Subcutaneous adipose tissue (tissue), 4 donors: Measurements from ENCODE around the gene SBK3. TPM values are rescaled to one million over a fixed set of nuclear protein-coding genes. Genes with fewer than 3 reads are reported as not detected.

ENCODE experiments used
- total RNA-seq, 4 donors: library from RNA; depleted of rRNA; stranded (reverse); fragments of >200 nt; gene quantifications; one replicate each; pipeline ENCODE4 v1.1.0, GENCODE V29; 2016
- TF ChIP-seq, protein P1 (sequence below): fragments of 450-650 bp; IDR thresholded peaks from one replicate; pipeline ENCODE4 v1.5.1; 2016; ENCODE audit warnings: low read depth, mild to moderate bottlenecking, control low read depth, antibody characterized with exemption, moderate library complexity

SBK3 gene
- total RNA-seq, 4 donors from 2014 or later: not detected

DNA sequence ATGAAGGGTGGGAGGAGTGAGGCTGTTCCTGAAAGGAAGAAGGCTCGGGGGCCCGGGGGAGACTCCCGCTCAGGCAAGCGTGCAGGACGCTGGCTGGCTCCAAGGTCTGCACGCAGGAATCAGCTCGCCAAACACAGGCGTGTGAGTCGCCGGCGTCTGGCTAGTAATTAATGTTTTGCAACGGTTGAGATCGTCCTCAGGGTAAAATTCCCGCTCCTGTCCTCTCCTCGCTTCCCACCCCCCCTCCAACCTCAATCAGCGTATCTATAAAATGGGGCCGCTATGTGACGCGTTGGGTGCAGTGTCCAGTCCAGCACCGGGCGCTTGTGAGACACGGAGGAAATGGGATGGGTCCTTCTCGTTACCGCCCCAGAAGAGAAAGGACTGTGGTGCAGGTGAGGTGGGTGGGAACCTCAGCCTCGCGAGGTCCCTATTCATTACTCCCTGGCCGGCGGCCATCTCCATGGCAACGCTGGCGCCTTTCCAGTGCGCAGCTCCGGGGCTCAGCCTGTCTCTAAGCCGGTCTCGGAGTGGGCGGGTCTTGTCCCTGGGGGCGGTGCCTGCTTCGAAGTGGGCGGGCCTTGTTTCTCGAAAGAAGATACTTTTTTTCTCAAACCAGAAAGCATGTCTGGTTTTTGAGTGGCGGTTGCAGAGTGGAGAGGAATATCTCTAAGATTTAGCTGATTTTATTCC lies 41.8 kb upstream of the SBK3 start:
- TF ChIP-seq, protein P1, sequence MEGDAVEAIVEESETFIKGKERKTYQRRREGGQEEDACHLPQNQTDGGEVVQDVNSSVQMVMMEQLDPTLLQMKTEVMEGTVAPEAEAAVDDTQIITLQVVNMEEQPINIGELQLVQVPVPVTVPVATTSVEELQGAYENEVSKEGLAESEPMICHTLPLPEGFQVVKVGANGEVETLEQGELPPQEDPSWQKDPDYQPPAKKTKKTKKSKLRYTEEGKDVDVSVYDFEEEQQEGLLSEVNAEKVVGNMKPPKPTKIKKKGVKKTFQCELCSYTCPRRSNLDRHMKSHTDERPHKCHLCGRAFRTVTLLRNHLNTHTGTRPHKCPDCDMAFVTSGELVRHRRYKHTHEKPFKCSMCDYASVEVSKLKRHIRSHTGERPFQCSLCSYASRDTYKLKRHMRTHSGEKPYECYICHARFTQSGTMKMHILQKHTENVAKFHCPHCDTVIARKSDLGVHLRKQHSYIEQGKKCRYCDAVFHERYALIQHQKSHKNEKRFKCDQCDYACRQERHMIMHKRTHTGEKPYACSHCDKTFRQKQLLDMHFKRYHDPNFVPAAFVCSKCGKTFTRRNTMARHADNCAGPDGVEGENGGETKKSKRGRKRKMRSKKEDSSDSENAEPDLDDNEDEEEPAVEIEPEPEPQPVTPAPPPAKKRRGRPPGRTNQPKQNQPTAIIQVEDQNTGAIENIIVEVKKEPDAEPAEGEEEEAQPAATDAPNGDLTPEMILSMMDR: no peak

DNA sequence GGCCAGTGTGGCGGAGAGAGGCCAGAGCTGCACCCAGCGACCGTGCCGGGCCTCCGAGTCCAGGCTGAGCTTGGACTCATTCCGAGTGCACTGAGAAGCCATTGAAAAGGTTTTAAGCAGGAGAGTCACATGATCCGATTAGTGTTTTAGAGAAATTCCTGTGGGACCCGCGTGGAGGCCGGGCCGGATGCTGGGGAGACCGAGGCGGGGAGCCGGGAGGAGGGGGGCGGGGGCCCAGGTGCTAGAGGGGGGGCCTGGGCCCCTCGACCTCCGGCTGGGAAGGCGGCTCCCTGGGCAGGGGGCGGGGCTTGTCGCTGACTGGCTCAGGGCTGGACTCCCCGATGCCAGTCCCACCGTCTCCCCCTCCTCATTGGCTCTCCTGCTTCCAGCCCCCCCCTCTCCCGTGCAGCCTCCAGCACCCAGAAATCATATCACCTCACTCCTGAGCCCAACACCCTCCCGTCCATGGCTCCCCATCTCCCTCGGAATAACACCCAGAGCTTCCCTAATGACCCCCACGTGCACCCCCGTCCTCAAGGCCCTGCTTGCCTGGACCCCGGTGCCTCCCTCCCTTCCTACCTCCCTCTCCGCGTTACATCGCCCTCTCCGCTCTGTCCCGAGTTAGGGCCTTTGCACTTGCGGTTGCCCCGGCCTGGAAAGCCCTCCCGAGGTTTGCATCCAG lies 40.5 kb upstream of the SBK3 start:
- TF ChIP-seq, protein P1: no peak

DNA sequence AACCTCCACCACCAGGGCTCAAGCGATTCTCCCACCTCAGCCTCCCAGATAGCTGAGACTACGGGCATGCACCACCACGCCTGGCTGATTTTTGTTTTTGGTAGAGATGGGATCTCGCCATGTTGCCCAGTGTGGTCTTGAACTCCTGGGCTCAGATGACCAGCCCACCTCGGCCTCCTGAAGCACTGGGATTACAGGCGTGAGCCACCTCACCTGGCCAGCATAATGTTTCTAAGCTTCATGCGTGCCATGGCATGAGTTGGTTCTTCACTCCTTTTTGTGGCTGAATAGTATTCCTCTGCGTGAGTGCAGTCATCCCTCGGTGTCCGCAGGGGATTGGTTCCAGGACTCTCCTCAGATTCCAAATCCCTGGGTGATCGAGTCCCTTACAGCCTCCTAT lies 39.5 kb upstream of the SBK3 start:
- TF ChIP-seq, protein P1: no peak

DNA sequence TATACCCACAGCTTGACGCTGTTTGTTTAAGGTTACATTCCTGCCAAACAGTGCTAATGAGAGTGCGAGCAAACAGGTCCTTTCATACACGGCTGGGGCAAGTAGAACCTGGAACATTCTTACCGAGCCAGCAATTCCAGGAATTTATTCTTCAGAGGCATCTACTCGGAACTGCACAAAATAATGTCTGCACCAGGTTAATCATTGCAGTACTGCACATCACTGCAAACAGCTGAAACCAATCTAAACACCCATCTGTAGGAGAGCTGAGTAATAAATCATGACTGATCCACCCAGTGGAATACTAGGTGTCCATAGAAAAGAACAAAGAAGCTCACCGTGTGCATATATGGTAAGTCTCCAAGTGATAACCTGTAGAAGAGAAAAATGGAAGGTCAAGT lies 36.5 kb upstream of the SBK3 start:
- TF ChIP-seq, protein P1: no peak

DNA sequence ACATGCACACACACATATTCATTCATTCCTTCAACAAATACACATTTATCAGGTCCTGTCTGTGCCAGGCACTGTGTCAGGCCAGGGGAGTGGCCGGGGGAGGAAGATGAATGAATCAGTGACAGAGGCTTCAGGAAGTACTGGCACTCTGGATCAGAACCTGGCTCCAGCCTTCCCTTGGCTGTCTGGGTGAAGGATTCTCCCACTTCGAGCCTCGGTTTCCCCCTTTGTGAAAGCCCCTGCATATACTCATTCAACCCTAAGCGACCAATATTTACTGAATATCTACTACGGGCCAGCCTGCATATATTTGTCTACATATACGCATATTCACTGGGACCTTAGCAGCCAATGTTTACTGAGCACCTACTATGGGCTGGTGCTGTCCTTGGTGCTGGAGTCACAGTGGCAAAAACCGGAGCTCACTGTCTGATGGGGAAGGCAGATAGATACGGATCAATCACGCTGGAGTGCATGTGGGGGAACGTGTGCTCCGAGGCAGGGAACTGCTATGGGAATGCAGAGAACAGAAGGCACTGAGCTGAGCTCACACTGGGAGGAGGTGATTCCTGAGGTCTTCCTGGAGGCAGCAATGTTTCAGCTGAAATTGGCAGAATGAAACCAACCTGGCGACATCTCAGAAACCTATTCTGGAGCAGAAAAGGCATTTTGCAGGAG lies 35.9 kb upstream of the SBK3 start:
- TF ChIP-seq, protein P1: no peak

DNA sequence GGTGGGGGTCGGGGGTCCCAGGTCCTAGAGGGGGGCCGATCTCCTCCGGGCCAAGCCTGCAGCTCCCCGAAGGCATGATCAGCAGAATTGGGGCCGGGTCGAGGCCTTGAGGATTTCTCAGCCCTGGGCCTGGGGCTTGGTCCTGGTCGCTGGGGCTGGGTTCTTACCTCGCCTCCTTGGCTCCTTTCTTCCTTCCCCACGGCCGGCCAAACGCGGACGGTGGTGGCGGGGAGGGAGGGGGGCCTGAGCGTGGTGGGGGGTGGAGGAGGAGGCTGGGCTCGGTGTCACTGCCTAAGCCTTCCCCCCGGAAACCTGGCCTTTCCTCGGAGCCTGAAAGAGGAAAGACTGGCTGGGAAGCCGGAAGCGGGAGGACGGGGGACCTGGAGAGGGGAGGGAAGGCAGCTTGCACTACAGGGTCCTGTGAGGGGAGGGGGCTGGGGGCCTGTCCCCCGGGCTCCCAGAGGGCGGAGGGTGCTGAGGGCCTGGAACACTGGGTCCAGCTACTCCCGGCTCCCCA lies 35.3 kb upstream of the SBK3 start, which contains the start of gene ZNF579:
Gene ZNF579, minus strand, starts transcription at position 221 of the 517 bp plus-strand sequence. CDS start 1,209 bp downstream, outside the sequence.
- TF ChIP-seq, protein P1: no peak
